ENCODE measurements around the gene SOX12. TPM values are rescaled to one million over a fixed set of nuclear protein-coding genes. Genes with fewer than 3 reads are reported as not detected.

SOX12 gene
- total and polyA plus RNA-seq, 11 donors: 5.4 to 19.9 (median 10.6) TPM

DNA sequence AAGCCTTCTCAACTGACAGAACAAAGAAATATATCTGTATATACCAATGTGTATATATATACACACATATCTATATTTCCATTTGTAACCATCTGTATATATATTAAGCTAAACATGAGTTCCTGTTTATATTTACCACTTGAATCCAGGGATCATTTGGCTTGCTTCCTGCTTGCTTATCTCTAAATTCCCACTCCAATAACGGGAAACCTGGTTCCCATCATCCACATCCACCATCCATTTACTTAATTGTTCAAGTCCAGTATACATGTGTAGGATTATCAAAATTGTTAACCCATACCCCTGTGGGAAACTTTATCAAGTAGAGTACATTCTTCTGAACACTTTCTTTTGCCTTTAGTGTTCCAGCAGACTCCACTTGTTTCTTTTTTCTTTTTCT is 12.5 kb upstream of the SOX12 start:
- DNase-seq (no peak), ATAC-seq (no peak)
- Histone ChIP-seq H3K27ac (no peak overlapping the region), H3K9me3 (no peaks in the 10 kb centered on the region), H3K4me3 (no peak overlapping the region), H3K4me1 (peaks cover 0 to 22% (median 15%) of the 10 kb centered on the region in 12 donors), H3K27me3 (no peaks in the 10 kb centered on the region), H3K36me3 (peaks cover 0 to 3% (median 0%) of the 10 kb centered on the region in 9 donors)
- TF ChIP-seq, protein P1, sequence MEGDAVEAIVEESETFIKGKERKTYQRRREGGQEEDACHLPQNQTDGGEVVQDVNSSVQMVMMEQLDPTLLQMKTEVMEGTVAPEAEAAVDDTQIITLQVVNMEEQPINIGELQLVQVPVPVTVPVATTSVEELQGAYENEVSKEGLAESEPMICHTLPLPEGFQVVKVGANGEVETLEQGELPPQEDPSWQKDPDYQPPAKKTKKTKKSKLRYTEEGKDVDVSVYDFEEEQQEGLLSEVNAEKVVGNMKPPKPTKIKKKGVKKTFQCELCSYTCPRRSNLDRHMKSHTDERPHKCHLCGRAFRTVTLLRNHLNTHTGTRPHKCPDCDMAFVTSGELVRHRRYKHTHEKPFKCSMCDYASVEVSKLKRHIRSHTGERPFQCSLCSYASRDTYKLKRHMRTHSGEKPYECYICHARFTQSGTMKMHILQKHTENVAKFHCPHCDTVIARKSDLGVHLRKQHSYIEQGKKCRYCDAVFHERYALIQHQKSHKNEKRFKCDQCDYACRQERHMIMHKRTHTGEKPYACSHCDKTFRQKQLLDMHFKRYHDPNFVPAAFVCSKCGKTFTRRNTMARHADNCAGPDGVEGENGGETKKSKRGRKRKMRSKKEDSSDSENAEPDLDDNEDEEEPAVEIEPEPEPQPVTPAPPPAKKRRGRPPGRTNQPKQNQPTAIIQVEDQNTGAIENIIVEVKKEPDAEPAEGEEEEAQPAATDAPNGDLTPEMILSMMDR (IDR thresholded peaks at IDR 0.05): no peak
- no peak for TF ChIP-seq POLR2A (IDR thresholded peaks at IDR 0.05)
- WGBS, 4 donors: 33 to 41% (median 38%) methylated on average over 1 of the region's 1 CpG
- intact Hi-C loops (cut with DNase I): no loop called here

DNA sequence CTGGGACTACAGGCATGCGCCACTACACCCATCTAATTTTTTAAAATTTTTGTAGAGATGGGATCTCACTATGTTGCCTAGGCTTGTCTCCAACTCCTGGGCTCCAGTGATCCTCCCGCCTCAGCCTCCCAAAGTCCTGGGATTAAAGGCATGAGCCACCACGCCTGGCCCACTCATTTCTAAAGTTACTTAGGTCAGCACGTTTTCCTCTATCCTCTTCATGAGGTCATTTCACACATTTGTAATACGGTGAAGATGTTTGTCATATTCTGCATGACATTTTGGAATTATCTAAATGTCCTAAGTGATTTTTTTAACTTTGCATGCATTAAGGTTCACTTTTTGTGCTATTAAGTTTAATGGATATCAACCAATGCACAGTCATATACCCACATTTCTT is 11.9 kb upstream of the SOX12 start:
- Histone ChIP-seq H3K4me1 (peaks cover 0 to 22% (median 15%) of the 10 kb centered on the region in 12 donors), H3K27ac (no peak overlapping the region), H3K36me3 (peaks cover 0 to 6% (median 0%) of the 10 kb centered on the region in 9 donors), H3K4me3 (no peak overlapping the region), H3K9me3 (no peaks in the 10 kb centered on the region), H3K27me3 (no peaks in the 10 kb centered on the region)
- intact Hi-C loops (cut with DNase I): no loop called here
- TF ChIP-seq, protein P1 (IDR thresholded peaks at IDR 0.05): no peak
- no peak for TF ChIP-seq POLR2A (IDR thresholded peaks at IDR 0.05)
- no peak for DNase-seq
- 90 to 96% (median 92%) methylated on average over 5 of the region's 5 CpGs for WGBS, 4 donors
- no peak for ATAC-seq

DNA sequence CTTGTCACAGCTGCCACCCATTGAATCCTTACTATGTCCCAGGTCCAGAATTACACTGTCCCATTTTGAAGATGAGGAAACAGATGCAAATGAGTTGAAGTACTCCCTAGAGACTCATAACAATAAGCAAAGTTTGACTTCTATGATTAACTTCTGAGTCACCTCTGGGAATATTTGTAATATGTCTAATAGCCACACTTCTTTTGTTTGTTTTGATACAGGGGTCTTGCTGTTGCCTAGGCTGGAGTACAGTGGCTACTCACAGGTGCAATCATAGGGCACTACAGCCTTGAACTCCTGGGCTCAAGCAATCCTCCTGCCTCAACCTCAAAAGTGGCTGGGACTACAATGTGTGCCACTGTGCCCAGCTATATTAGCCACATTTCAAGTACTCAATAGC is 11.4 kb upstream of the SOX12 start:
- Histone ChIP-seq H3K4me1 (peaks cover 0 to 20% (median 14%) of the 10 kb centered on the region in 12 donors), H3K9me3 (no peaks in the 10 kb centered on the region), H3K4me3 (no peak overlapping the region), H3K36me3 (peaks cover 0 to 8% (median 0%) of the 10 kb centered on the region in 9 donors), H3K27me3 (no peaks in the 10 kb centered on the region), H3K27ac (no peak overlapping the region)
- intact Hi-C loops (cut with DNase I): no loop called here
- ATAC-seq (no peak), DNase-seq (no peak)
- no peak for TF ChIP-seq POLR2A (IDR thresholded peaks at IDR 0.05)
- TF ChIP-seq, protein P1 (IDR thresholded peaks at IDR 0.05): no peak

DNA sequence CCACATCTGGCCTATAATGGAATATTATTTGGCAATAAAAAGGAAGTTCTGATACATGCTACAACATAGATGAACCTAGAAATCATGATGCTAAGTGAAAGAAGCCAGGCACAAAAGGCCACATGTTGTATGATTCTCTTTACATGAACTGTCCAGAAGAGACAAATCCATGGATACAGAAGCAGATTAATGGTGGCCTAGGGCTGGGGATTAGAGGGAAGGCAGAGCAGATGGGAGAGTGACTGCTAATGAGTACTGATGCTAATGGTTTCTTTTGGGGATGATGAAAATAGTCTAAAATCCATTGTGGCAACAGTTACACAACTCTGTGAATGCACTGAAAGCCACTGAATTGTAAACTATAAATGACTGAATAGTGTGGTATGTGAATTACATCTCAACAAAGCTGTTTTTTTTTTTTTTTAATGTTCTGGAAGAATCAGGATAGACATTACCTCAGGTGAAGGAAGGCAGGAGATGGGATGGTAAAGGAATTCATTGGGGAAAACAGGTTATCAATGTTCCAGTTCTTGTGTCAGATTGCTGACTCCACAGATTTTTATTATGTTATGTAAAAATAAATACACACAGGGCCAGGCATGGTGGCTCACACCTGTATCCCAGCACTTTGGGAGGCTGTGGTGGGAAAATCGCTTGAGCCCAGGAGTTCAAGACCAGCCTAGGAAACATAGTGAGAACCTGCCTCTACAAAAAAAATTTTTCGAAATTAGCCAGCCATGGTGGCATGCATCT is 8.9 kb upstream of the SOX12 start:
- Histone ChIP-seq H3K27me3 (no peaks in the 10 kb centered on the region), H3K36me3 (peaks cover 0 to 17% (median 0%) of the 10 kb centered on the region in 9 donors), H3K9me3 (no peaks in the 10 kb centered on the region), H3K4me1 (no peaks in the 10 kb centered on the region), H3K4me3 (no peak overlapping the region), H3K27ac (no peak overlapping the region)
- ATAC-seq: no peak
- intact Hi-C loops (cut with DNase I): no loop called here
- TF ChIP-seq, protein P1 (IDR thresholded peaks at IDR 0.05): no peak
- TF ChIP-seq POLR2A (IDR thresholded peaks at IDR 0.05): no peak
- WGBS, 4 donors: 88 to 95% (median 94%) methylated on average over 2 of the region's 2 CpGs
- DNase-seq: no peak

Measured in heart left ventricle (tissue), 16 donors.